COLO829 (cell line): Measurements from ENCODE around the gene CDC42BPB.
A peak's percentile ranks its signal among the peaks of the same experiment; 100 is the strongest.

Source experiments
- DNase-seq: peaks from one replicate; pipeline ENCODE4 v3.0.0; 2012; ENCODE audit warnings: low spot score

The CDC42BPB gene

GRCh38 chr14:103073367-103073875 is 16.1 kb upstream of the CDC42BPB start:
- DNase-seq, result no peak

GRCh38 chr14:103072595-103073366 is 15.4 kb upstream of the CDC42BPB start:
- DNase-seq, result no peak

- no peak for DNase-seq
Observed at GRCh38 chr14:103071544-103072251, 14.3 kb upstream of the CDC42BPB start.

GRCh38 chr14:103070971-103071542 is 13.7 kb upstream of the CDC42BPB start:
- DNase-seq, result no peak

- DNase-seq, result no peak
Observed at GRCh38 chr14:103070263-103070885, 13.0 kb upstream of the CDC42BPB start.

GRCh38 chr14:103068351-103069073 is 11.2 kb upstream of the CDC42BPB start:
- no peak for DNase-seq

GRCh38 chr14:103067231-103067954 is 10.0 kb upstream of the CDC42BPB start:
- DNase-seq, result no peak

- DNase-seq, result no peak
Observed at GRCh38 chr14:103066399-103066798, 9.1 kb upstream of the CDC42BPB start.

GRCh38 chr14:103065861-103066260 is 8.5 kb upstream of the CDC42BPB start:
- DNase-seq, result no peak

- no peak for DNase-seq
Observed at GRCh38 chr14:103064978-103065377, 7.6 kb upstream of the CDC42BPB start.

GRCh38 chr14:103064436-103064835 is 7.1 kb upstream of the CDC42BPB start:
- DNase-seq, result no peak

GRCh38 chr14:103061482-103061976 is 4.2 kb upstream of the CDC42BPB start:
- no peak for DNase-seq

- no peak for DNase-seq
Observed at GRCh38 chr14:103059556-103059955, 2.2 kb upstream of the CDC42BPB start.

GRCh38 chr14:103058164-103059055 is 1.1 kb upstream of the CDC42BPB start:
- DNase-seq, result no peak

- DNase-seq, result no peak
Observed at GRCh38 chr14:103057028-103057371, 349 bp downstream of the CDC42BPB start.

GRCh38 chr14:103056322-103057027 is 874 bp downstream of the CDC42BPB start:
- peak; percentile 50 for DNase-seq

GRCh38 chr14:103055695-103056094 is 1.7 kb downstream of the CDC42BPB start:
- DNase-seq, result no peak

GRCh38 chr14:103052407-103052806 is 4.9 kb downstream of the CDC42BPB start:
- DNase-seq, result no peak

GRCh38 chr14:103050935-103051334 is 6.4 kb downstream of the CDC42BPB start:
- DNase-seq, result no peak
